GM18498 (cell line): ENCODE results near the gene MFF.
"Not testable (repeated sequence)": the region's sequence is repeated elsewhere in the genome, so short reads cannot be mapped to it uniquely, and the experiment has no call there.

Experiments used
- ATAC-seq: cut with Tn5 transposase; IDR thresholded peaks from one replicate; pipeline ENCODE4 v1.9.1; 2021; ENCODE audit warnings: mild to moderate bottlenecking, moderate library complexity; ENCODE audit not compliant: unreplicated experiment

The MFF gene

GRCh38 chr2:227335713-227336112 is 10.7 kb downstream of the MFF start:
- no peak for ATAC-seq

DNA sequence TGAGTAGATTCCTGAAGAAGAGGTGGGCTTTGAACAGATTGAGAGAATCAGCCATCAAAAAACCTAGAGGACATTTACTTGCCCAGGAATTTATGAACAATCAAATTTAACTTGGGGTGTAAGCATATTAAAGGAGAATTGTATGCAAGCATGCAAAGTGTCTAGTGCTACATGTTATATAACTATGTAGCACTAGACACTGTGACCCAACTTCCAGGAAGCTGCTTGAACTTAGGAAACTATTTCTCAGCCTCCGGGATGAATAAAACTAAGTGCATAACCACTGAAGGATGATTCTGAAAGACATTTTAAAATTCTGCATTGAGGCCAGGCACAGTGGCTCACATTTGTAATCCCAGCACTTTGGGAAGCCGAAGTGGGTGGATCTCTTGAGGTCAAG is 12.4 kb downstream of the MFF start:
- no peak for ATAC-seq

DNA sequence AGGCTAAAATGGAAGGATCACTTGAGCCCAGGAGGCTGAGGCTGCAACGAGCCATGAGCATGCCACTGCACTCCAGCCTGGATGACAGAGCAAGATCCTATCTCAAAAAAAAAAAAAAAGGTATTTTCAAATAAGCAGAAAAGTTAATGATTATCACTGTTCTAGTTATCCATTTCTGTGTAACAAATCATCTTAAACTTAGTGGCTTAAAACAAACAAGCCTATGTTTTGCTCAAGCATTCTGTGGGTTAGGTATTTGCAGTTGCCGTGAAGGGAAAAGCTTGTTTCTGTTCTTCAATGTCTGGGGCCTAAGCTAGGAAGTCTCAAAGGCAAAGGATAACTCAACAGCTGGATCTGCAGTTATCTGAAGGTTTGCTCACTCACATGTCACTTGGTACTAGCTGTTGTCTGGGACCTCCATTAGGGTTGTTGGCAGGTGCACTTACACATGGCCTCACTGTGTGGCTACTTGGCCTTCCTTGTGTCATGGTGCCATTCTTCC is 14.1 kb downstream of the MFF start:
- no peak for ATAC-seq

GRCh38 chr2:227340106-227340505 is 15.1 kb downstream of the MFF start:
- ATAC-seq = no peak

GRCh38 chr2:227341553-227341952 is 16.5 kb downstream of the MFF start:
- no peak for ATAC-seq

- no peak for ATAC-seq
Observed at GRCh38 chr2:227344231-227344630, 19.2 kb downstream of the MFF start.

DNA sequence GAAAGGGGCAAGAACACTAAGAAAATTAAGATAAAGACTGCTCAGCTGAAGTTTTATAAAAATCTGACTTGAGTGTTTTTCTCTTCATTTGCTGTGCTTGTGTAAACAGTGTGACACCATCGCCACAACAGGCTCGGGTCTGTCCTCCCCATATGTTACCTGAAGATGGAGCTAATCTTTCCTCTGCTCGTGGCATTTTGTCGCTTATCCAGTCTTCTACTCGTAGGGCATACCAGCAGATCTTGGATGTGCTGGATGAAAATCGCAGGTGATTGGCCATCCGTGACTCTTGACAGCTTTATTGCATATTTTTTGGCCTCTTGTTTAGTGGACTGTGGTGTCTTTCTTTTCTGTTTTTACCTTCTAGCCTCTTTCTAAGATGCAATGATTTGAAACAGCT is 22.1 kb downstream of the MFF start:
- ATAC-seq = no peak

- ATAC-seq = no peak
Observed at GRCh38 chr2:227348324-227348723, 23.3 kb downstream of the MFF start.

DNA sequence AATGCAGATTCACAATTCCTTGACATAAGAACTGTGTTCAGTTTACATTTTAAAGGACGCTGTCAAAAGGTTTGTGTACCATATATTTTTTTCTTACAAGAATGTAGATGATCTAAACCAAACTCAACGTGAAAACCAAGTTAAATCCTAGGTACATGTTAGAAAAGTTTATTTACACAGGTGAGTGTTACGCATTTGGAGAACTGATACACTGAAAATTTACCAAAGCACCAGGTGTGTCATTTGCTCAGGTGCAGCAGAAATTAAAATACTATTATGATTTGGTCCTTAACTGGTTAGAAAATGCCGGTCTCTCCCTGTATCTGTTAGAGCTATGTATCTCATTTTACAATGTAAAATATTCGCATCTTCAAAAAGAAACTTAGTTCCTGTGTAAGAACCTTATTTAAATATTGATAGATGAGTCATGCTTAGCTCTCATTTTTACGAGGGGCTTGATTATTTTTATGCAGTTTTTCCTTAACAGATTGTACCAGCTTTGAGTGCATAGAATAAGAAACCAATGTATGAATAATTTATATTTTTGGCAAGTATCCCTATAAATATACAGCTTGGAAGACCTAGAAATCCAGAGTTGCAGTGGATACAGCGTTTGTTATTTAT is 25.1 kb downstream of the MFF start:
- no peak for ATAC-seq

DNA sequence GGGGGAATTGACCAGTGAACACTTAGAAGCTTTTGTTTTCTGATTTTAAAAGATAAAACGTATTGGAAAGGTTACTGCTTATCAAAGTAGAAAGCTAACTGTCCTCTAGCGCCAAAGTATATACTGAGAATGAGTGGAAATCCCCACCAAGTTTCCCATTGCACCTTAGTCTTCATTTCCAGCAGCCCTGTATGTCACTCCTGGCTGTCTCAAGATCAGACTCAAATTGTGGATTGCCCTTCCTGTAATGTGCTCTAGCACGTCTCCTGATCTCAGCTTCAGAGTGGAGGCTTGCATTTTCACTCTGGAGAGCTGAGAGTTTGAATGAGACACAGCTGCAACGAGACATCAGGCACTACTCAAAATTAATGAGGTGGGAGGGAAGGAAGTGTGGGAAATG is 26.6 kb downstream of the MFF start:
- peak; percentile 67 for ATAC-seq

DNA sequence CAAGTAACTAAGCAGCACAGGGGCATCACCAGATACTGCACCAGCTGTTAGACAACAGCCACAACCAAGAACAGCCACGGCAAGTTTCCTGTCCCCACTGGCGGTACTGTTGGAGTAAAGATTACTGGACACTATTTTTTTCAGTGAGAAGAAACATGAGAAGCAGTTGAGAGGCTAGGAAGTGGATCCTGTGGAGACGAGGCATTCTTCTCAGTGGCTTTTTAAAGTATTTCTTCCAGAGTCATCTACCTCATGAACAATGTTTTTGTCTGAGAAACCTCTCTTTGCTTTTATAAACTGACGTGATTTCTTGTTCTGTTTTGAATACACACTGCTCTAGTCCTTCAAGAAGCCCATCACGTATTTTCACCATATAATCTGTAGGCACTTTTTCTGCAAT is 35.3 kb downstream of the MFF start:
- no peak for ATAC-seq

- ATAC-seq = no peak
Observed at GRCh38 chr2:227363756-227364155, 38.7 kb downstream of the MFF start.

GRCh38 chr2:227364585-227365263 is 39.7 kb downstream of the MFF start:
- ATAC-seq = not testable (repeated sequence)

- ATAC-seq = no peak
Observed at GRCh38 chr2:227365833-227366232, 40.8 kb downstream of the MFF start.

GRCh38 chr2:227366769-227367426 is 41.8 kb downstream of the MFF start:
- no peak for ATAC-seq

DNA sequence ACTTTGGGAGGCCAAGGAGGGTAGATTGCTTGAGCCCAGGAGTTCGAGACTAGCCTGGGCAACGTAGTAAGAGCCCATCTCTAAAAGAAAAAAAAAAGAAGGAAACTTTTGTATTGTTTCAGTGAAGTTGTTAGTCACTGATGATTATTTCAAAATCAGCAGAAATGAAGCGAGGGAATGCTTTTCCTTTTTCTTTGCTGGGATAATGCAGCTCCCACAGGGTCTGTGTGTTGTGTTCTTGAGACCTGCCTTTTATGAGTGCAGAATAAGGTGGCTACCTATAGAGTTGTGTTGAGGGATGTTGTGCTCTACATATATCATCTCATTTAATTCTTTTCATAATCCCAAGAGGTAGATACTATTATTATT is 42.4 kb downstream of the MFF start:
- ATAC-seq = no peak

DNA sequence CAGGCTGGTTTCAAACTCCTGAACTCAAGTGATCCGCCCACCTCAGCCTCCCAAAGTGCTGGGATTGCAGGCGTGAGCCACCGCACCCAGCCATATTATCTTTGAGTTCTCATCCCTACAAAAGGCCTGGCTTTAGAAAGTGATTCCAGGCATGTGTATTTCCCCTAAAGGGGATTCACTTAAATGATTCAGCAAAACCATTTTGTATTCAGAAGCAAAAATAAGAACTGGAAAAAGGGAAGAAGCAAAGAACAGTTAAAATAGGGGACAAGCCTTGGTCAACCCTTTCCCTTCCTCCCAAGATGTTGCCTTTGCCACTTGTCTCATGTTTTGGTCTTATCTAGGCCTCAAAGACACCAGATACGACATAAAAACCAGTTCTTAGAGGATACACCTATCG is 43.5 kb downstream of the MFF start:
- no peak for ATAC-seq

DNA sequence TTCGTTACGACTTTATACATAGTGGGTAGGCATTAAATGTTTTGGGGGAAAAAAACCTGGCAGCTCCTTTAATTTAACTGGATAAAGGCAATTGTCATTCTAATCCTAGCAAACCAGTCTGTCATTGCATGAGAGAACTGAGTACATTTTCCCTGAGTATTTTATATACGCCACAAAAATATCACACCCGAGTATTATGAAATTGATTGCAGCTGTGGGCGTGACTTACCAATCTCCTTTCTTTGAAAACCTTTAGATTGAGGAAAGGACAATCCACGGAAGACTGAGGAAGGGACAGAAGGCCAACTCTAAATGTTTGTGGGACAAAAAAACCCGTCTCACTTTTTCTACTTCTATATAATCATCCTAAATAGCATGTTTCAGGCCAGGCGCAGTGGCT is 45.0 kb downstream of the MFF start:
- no peak for ATAC-seq

DNA sequence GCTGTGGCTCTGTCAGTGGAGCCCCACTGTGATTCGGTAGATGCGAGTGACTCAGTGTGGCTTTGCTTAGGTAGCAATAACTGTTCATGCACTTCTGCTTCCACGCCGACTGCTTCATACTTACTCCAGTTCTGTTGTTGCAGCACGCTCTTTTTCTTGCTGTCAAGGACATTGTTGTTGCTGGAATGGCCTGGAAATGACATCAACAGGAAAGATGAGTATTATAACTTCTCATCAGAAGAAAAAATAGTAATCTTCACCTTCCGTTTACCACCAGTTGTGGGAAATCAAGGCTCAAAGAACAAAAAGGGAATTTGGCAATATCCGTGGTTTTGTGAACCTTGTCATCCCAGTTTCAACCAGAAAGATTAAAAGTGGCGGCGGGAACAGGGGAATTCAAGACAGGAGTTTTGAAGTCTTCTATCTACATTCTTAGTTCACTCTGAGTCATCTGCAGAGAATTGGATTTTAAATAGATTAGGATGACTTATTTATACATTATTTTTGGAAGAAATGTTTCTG is 45.8 kb downstream of the MFF start:
- no peak for ATAC-seq

DNA sequence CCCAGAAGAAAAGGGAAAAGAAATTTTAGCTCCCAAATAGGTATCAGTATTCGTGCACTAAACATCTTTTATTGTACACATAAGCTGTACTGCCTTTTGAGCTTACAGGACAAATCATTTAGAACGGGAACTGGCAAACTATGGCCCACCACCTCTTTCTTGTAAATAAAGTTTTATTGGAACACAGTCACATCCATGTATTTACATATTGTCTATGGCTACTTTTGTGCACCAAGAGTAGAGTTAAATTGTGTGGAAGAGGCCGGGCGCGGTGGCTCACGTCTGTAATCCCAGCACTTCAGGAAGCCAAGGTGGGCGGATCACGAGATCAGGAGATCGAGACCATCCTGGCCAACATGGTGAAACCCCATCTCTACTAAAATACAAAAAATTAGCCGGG is 48.3 kb downstream of the MFF start:
- ATAC-seq = no peak

- peak; percentile 54 for ATAC-seq
Observed at GRCh38 chr2:227374158-227374557, 49.1 kb downstream of the MFF start.
